Prostate gland (tissue), 2 donors: Measurements from ENCODE around the gene CCDC157. TPM values are rescaled to one million over a fixed set of nuclear protein-coding genes. Genes with fewer than 3 reads are reported as not detected.
"Not testable (repeated sequence)": the region's sequence is repeated elsewhere in the genome, so short reads cannot be mapped to it uniquely, and the experiment has no call there.

ENCODE experiments used
- DNase-seq: peaks from one replicate; pipeline ENCODE4 v3.0.0-alpha.2; 2019; ENCODE audit warnings: low spot score
- H3K27ac ChIP-seq, 2 donors: fragments of 200-600 bp; sonication (generic); 2 replicates each; pipeline ENCODE4 v1.5.1; 2017 to 2019
- H3K27me3 ChIP-seq: fragments of 200-600 bp; sonication (generic); replicated peaks from 2 replicates; pipeline ENCODE4 v1.5.1; 2019; ENCODE audit not compliant: insufficient read depth
- H3K36me3 ChIP-seq, 2 donors: fragments of 200-600 bp; sonication (generic); 1 replicate in 1 of 2; 2 replicates in 1 of 2; pipeline versions ENCODE4 v1.5.1 to v1.8.1; 2017 to 2019
- H3K4me1 ChIP-seq: fragments of 200-600 bp; sonication (generic); replicated peaks from 2 replicates; pipeline ENCODE4 v1.5.1; 2019
- H3K4me3 ChIP-seq, 2 donors: fragments of 200-600 bp; sonication (generic); 2 replicates each; pipeline ENCODE4 v1.5.1; 2017 to 2019
- H3K9me3 ChIP-seq: fragments of 200-600 bp; sonication (generic); 2 replicates; pipeline ENCODE4 v1.5.1; 2017
- CTCF ChIP-seq, 4 experiments: fragments of 200-600 bp in 2 of 4; fragments of 450-650 bp in 2 of 4; sonication (generic) in 2 of 4; IDR thresholded peaks; 1 replicate in 3 of 4; 2 replicates in 1 of 4; pipeline ENCODE4 v1.5.1; 2016 to 2019; ENCODE audit warnings: antibody characterized with exemption in 4 of 4, mild to moderate bottlenecking in 2 of 4, moderate library complexity in 2 of 4
- POLR2A ChIP-seq: fragments of 450-650 bp; IDR thresholded peaks from one replicate; pipeline ENCODE4 v1.6.1; 2016; ENCODE audit warnings: antibody characterized with exemption, mild to moderate bottlenecking
- POLR2AphosphoS5 ChIP-seq: sonication (generic); formaldehyde crosslinking; IDR thresholded peaks from one replicate; pipeline ENCODE4 v1.6.1; 2017; ENCODE audit warnings: antibody characterized with exemption
- WGBS: methylation state at CpG from one replicate; pipeline ENCODE4 v1.1.5; 2018; 5-methylcytosine and 5-hydroxymethylcytosine counted together
- intact Hi-C: fragments of 100-400 bp; cut with DNase I; formaldehyde crosslinking; loops from one replicate; pipeline ENCODE4 v1.14.2; 2022
- total RNA-seq, 2 donors: library from RNA; depleted of rRNA; stranded (reverse); fragments of >200 nt; gene quantifications; one replicate each; pipeline ENCODE4 v1.1.0, GENCODE V29; 2016

The CCDC157 gene
- total RNA-seq, 2 donors from 2014 or later, result 3.5 to 28.6 TPM

GRCh38 chr22:30398685-30399680 lies 42.2 kb downstream of the CCDC157 start:
- Histone ChIP-seq H3K4me1 (peaks cover 6% of the 10 kb centered on the region), H3K9me3 (no peaks in the 10 kb centered on the region), H3K4me3 (peak overlapping the region in 1 of 2 donors; percentile 87), H3K27me3 (no peaks in the 10 kb centered on the region), H3K36me3 (no peaks in the 10 kb centered on the region), H3K27ac (peak overlapping the region; percentile 91 to 95)
- WGBS, result 49% methylated on average over 25 of the region's 25 CpGs
- intact Hi-C loops, result no loop called here
- no peak for TF ChIP-seq POLR2AphosphoS5
- TF ChIP-seq CTCF (IDR thresholded peaks at IDR 0.05), result no peak
- TF ChIP-seq POLR2A, result no peak
- peak; percentile 27 for DNase-seq

GRCh38 chr22:30399718-30400117 lies 42.9 kb downstream of the CCDC157 start:
- H3K27ac ChIP-seq, result peak overlapping the region; percentile 16 to 95
- no peak overlapping the region for H3K4me3 ChIP-seq
- intact Hi-C loops, result no loop called here
- TF ChIP-seq CTCF (IDR thresholded peaks at IDR 0.05) (no peak), POLR2AphosphoS5 (no peak), POLR2A (no peak)
- H3K36me3 ChIP-seq, result no peaks in the 10 kb centered on the region
- H3K4me1 ChIP-seq, result peaks cover 6% of the 10 kb centered on the region
- H3K9me3 ChIP-seq, result no peaks in the 10 kb centered on the region
- no peak for DNase-seq
- WGBS, result 89% methylated on average over 5 of the region's 5 CpGs
- H3K27me3 ChIP-seq, result no peaks in the 10 kb centered on the region

- intact Hi-C loops, result no loop called here
These were observed 43.4 kb downstream of the CCDC157 start for GRCh38 chr22:30400159-30400558.

GRCh38 chr22:30401024-30401423 lies 44.2 kb downstream of the CCDC157 start:
- WGBS, result 96% methylated on average over 3 of the region's 3 CpGs
- intact Hi-C loops, H3K4me1 ChIP-seq, H3K27ac ChIP-seq, H3K27me3 ChIP-seq, H3K9me3 ChIP-seq, DNase-seq, H3K4me3 ChIP-seq, H3K36me3 ChIP-seq: not testable (repeated sequence)

More at GRCh38 chr22:30400159-30400558, 43.4 kb downstream of the CCDC157 start:
- no peaks in the 10 kb centered on the region for H3K9me3 ChIP-seq
- no peaks in the 10 kb centered on the region for H3K36me3 ChIP-seq
- TF ChIP-seq CTCF (IDR thresholded peaks at IDR 0.05), result no peak
- TF ChIP-seq POLR2AphosphoS5, result peak; percentile 30
- peak; percentile 36 for DNase-seq
- no peaks in the 10 kb centered on the region for H3K27me3 ChIP-seq
- peaks cover 6% of the 10 kb centered on the region for H3K4me1 ChIP-seq
- no peak overlapping the region for H3K4me3 ChIP-seq
- WGBS, result 33% methylated on average over 1 of the region's 1 CpG
- H3K27ac ChIP-seq, result peak overlapping the region; percentile 16 to 95

- intact Hi-C loops, result no loop called here
- no peaks in the 10 kb centered on the region for H3K9me3 ChIP-seq
- H3K36me3 ChIP-seq, result no peaks in the 10 kb centered on the region
- H3K4me1 ChIP-seq, result peaks cover 6% of the 10 kb centered on the region
- TF ChIP-seq POLR2A, result no peak
- TF ChIP-seq POLR2AphosphoS5, result no peak
- no peak for TF ChIP-seq CTCF (IDR thresholded peaks at IDR 0.05)
- WGBS, result 70% methylated on average over 5 of the region's 5 CpGs
- H3K4me3 ChIP-seq, result no peak overlapping the region
- peak overlapping the region in 1 of 2 donors; percentile 61 for H3K27ac ChIP-seq
- no peaks in the 10 kb centered on the region for H3K27me3 ChIP-seq
- DNase-seq, result no peak
These were observed 45.4 kb downstream of the CCDC157 start for GRCh38 chr22:30402028-30402765.

GRCh38 chr22:30402766-30403104 lies 45.9 kb downstream of the CCDC157 start:
- H3K36me3 ChIP-seq, intact Hi-C loops, H3K4me1 ChIP-seq, DNase-seq, H3K9me3 ChIP-seq, H3K27me3 ChIP-seq, H3K4me3 ChIP-seq: not testable (repeated sequence)
- H3K27ac ChIP-seq, result peak overlapping the region in 1 of 2 donors; percentile 61
- 95% methylated on average over 5 of the region's 5 CpGs for WGBS
